GM21367 (cell line): ENCODE measurements around the gene PPARGC1A.

ENCODE experiments used
- ATAC-seq: cut with Tn5 transposase; IDR thresholded peaks from one replicate; pipeline ENCODE4 v1.9.1; 2021; ENCODE audit not compliant: unreplicated experiment

PPARGC1A gene

GRCh38 chr4:23909671-23910070, 19.8 kb upstream of the PPARGC1A start:
- ATAC-seq: no peak

DNA sequence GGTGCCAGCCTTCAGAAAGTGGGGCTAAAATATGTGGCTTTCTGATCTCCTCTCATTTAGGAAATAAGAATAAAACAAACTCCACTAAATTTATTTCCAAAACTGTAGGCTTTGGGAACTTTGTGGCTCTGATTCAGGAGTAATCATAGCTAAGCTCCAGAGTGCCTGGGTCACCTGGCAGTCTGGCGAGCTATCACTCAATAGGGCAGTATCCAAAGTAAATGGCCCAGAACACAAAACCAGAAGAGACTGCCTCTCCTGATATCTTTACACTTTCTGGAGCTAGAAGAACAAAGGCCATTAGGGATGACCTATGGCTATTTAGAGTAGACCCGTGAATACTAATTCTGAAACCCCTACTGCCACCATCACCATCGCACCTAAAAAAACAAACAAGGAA, 17.0 kb upstream of the PPARGC1A start:
- ATAC-seq: no peak

GRCh38 chr4:23904639-23905071, 14.8 kb upstream of the PPARGC1A start:
- no peak for ATAC-seq

- ATAC-seq: no peak
Measured at GRCh38 chr4:23903859-23904438, 14.1 kb upstream of the PPARGC1A start.

- ATAC-seq: no peak
Measured at GRCh38 chr4:23902222-23902804, 12.5 kb upstream of the PPARGC1A start.

DNA sequence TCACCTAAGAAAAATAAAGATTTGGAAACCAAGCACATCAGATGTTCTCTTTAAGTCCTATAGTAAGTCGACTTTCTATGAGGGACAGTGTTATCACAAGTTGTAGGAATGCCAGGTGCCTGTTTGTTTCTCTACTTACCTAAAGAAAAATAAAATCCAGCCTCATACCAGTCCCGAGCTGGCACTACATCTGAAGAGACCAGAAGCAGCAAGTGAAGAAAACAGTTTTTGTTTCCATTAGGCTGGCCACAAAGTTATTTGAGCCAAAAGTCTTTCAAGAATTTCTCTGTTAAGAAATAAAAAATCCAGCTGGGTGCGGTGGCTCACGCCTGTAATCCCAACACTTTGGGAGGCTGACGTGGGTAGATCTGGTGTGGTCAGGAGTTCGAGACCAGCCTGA, 10.8 kb upstream of the PPARGC1A start:
- no peak for ATAC-seq

GRCh38 chr4:23899565-23899964, 9.7 kb upstream of the PPARGC1A start:
- no peak for ATAC-seq

DNA sequence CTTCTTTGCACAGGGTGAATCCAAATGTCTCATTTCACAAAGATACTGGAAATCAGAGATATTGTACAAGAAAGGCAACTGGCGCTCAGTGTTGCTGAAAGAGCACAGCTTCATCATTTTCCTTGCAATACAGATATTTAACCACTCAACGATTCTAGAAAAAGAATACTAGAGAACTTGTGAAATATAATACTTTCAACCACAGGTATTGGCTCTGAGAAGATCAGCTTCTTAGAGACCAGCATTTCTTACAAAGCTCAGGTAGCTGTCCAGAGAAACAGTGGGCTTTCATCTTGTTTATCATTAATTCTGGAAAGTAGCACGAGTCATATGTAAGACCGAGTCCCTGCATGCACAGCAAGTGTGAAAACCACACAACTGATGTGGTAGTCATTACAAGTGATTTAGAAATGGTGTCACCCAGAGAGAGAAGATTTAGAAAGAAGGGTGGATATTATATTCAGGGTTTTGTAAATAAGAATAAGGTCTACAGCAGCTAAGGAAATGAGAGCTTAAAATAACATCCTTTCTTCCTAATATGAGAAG, 7.8 kb upstream of the PPARGC1A start:
- ATAC-seq: no peak

DNA sequence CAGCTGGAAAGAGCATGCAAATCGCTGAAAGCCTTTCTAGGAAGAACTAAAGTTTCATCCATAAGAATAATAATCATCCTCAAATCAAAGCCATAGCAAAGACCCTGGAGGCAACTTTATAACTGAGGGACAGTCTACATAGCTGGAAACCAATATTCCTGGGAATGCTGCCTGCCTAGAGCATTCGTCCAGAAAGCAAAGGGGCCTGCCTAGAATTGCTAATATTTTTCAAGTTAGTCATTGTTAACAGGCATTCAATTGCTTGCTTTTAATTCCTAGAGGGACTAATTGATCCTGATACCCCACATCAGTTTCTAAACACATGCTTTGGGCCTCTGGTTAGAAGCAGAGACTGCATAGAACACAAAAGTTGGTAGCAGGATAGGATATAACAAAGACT, 4.2 kb upstream of the PPARGC1A start:
- ATAC-seq: no peak

- no peak for ATAC-seq
Measured at GRCh38 chr4:23891064-23891421, 1.2 kb upstream of the PPARGC1A start.

DNA sequence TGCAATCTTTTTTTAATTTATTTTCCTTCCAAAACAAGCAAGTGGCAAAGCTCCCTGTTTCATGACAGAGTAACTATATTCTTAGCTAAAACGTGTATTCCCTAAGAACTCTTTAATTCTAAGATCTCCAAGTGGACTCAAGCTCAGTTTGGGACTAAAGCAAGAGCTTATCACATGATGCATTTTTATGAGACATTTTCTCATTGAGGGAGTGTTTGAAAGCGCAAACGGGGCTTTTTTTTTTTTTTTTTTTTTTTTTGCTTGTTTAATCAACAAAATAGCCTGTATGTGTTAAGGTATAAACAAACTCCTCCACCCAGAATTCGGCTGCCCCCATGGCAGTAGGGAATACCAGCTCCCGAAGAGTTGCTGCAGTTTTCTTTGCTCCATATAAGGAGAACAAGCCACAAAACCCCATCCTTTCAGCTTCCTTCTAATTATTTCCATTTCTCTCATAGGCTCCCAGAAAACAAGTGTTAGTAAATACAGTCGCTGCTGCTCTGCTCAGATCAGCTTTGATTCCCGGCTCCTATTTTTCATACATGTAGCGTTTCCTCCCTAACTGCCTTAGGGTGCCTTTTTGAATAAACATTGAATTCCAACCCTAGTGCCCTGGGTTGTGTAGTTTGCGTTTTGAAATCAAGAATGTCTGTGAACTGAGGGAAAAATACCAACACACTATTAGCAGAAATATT, 669 bp upstream of the PPARGC1A start:
- no peak for ATAC-seq

DNA sequence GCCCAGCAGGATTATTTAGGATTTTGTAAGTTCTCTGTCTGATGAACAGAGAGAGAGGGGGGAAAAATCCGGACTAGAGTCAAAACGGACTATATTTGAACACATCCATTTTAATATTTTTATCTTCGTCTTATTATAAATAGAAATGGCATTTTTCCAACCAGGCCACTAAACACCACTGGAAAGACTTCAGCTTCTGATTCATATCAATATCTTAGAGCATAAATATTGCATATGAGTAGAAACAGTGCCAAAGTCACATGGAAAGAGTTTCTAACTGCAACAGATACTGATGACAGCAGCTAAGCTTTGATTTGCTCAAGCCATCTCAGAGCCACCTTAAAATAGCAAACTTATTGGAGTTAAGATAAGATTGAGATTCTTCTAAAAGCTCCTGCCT, 456 bp downstream of the PPARGC1A start:
- no peak for ATAC-seq

- no peak for ATAC-seq
Measured at GRCh38 chr4:23888421-23889319, 1.2 kb downstream of the PPARGC1A start.

DNA sequence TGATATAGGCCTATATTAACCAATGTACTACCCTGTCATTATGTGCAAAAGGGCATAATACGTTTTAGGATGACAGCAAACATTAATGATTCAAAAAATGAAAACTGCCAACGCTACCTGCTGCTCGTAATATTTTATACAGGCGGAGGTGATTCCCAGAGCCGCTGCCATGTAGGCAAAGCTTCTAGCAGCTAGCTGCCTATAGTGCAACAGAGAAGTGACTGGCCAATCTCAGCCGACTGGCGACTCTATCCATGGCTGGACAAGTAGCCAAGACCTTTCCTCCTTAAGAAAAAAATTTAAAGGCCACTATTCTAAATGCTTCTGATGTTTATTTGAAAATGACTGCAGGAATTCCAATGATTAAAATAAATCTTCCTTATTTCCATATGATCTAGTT, 1.9 kb downstream of the PPARGC1A start:
- no peak for ATAC-seq

DNA sequence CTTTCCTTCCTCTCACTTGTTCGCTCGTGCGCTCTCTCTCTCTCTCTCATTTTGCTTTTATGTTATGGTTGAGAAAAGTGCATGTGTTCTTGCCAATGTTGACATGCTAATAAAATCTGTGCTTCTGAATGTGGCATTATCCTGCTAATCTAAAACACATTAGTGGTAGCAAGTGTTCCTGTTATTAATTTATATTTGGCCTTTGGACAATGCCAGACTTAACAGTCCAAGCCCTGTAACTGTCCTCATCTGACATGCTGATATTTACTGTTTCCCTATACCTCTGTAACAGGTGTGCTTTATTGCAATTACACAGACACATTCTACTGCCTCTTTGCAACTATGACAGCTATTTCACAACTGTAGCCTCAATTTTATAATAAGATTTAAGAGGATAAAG, 2.7 kb downstream of the PPARGC1A start:
- no peak for ATAC-seq

- no peak for ATAC-seq
Measured at GRCh38 chr4:23885943-23886590, 3.8 kb downstream of the PPARGC1A start.

DNA sequence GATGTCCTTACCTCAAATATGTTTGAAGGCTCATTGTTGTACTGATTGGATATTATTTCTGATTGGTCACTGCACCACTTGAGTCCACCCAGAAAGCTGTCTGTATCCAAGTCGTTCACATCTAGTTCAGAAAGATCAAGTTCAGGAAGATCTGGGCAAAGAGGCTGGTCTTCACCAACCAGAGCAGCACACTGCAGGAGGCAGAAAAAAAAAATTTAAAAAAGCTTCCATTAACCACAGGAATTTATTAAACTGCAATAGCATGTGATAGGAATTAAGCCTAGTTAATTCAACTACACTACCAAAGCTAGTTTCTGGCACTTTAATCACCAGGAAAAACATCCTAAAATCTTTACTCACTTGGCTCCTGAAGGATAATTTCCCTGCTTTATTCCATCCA, 5.1 kb downstream of the PPARGC1A start:
- no peak for ATAC-seq

- no peak for ATAC-seq
Measured at GRCh38 chr4:23884261-23884660, 5.6 kb downstream of the PPARGC1A start.

DNA sequence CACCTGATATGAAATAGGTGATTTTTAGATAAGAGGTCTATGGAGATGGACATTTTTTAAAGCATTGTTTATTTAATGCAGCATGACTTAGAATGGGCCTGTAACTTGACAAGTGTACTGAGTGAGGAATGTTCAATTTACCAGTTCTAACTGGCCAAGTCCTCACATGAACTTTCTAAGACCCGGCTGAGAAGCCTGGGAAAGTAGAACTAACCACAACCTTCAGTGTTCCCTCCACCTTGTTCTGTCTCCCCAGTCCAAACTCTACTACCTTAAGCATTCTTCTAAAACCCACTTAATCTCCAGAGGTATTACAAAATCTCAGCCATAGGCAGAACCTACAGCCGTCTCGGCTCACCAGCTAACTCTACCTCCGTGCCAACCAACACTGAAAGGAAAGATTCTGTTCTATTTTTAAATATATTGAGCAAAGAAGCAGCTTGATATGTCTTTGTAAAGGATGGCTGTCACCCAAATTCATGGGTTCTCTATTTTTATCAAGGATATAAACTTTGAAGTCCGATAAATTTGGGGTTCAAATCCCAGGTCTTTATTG, 6.8 kb downstream of the PPARGC1A start:
- no peak for ATAC-seq

GRCh38 chr4:23881674-23882337, 8.0 kb downstream of the PPARGC1A start:
- no peak for ATAC-seq
